IMR-90 (cell line): ENCODE measurements around the gene TIMM13. TPM values are rescaled to one million over a fixed set of nuclear protein-coding genes. Genes with fewer than 3 reads are reported as not detected.

Source experiments
- ATAC-seq: fragments of 200-7000 bp; cut with Tn5 transposase; 2 replicates; pipeline ENCODE4 v1.9.1; 2020; ENCODE audit warnings: low read depth, mild to moderate bottlenecking, moderate library complexity
- BruUV-seq: library from RNA; stranded (reverse); fragments of 400-500 nt; replicated peaks from 2 replicates; lab custom pipeline; 2021; lab: Mats Ljungman, UMichigan
- CTCF ChIA-PET: fragments of 300-600 bp; formaldehyde crosslinking; extraction: SDS; loops from one replicate; lab custom pipeline; 2021; ENCODE audit warnings: antibody characterized with exemption; lab: Yijun Ruan, JAX
- POLR2A ChIA-PET: fragments of 300-600 bp; sonication (Branson Sonifier 250); formaldehyde crosslinking; loops from one replicate; lab custom pipeline; 2022; ENCODE audit warnings: antibody characterized with exemption; ENCODE audit not compliant: unreplicated experiment; lab: Charles Lee
- DNase-seq: peaks from one replicate; pipeline ENCODE4 v3.0.0; 2013
- H2AFZ ChIP-seq: replicated peaks from 2 replicates; pipeline ENCODE3; 2013; ENCODE audit warnings: low read length, mild to moderate bottlenecking; ENCODE audit not compliant: poor library complexity
- H2AK5ac ChIP-seq: 2 replicates; pipeline ENCODE4 v1.6.1; 2013; ENCODE audit warnings: low read depth, low read length, inconsistent platforms
- H2AK9ac ChIP-seq: replicated peaks from 2 replicates; pipeline ENCODE3; 2013; ENCODE audit warnings: mild to moderate bottlenecking, low read depth, low read length, moderate library complexity; ENCODE audit not compliant: poor library complexity
- H2BK120ac ChIP-seq: 2 replicates; pipeline ENCODE4 v1.6.1; 2013; ENCODE audit warnings: low read depth, low read length, inconsistent platforms
- H2BK15ac ChIP-seq: 3 replicates; pipeline ENCODE4 v1.6.1; 2013; ENCODE audit warnings: low read depth, low read length, inconsistent platforms
- H2BK20ac ChIP-seq: 2 replicates; pipeline ENCODE4 v1.6.1; 2013; ENCODE audit warnings: low read depth, mild to moderate bottlenecking, inconsistent platforms, low read length, moderate library complexity
- H2BK5ac ChIP-seq: 2 replicates; pipeline ENCODE4 v1.6.1; 2013; ENCODE audit warnings: mild to moderate bottlenecking, low read depth, low read length, inconsistent platforms; ENCODE audit not compliant: poor library complexity, severe bottlenecking
- H3K14ac ChIP-seq: replicated peaks from 2 replicates; pipeline ENCODE4 v1.6.1; 2013; ENCODE audit warnings: low read depth, low read length, inconsistent platforms
- H3K18ac ChIP-seq: 2 replicates; pipeline ENCODE4 v1.6.1; 2013; ENCODE audit warnings: low read depth, low read length, control low read depth
- H3K23ac ChIP-seq: 2 replicates; pipeline ENCODE4 v1.6.1; 2013; ENCODE audit warnings: low read depth, low read length, inconsistent platforms
- H3K27ac ChIP-seq: 2 replicates; pipeline ENCODE4 v1.5.1; 2013; ENCODE audit warnings: mild to moderate bottlenecking, control low read depth, low read length; ENCODE audit not compliant: insufficient read depth
- H3K27me3 ChIP-seq: 2 replicates; pipeline ENCODE4 v1.6.1; 2013; ENCODE audit warnings: low read length; ENCODE audit not compliant: control insufficient read depth, insufficient read depth
- H3K36me3 ChIP-seq: 2 replicates; pipeline ENCODE4 v1.6.1; 2013; ENCODE audit warnings: low read length, mixed read lengths; ENCODE audit not compliant: control insufficient read depth, insufficient read depth
- H3K4ac ChIP-seq: 2 replicates; pipeline ENCODE4 v1.6.1; 2013; ENCODE audit warnings: low read depth, low read length, inconsistent platforms
- H3K4me1 ChIP-seq: 2 replicates; pipeline ENCODE4 v1.6.1; 2013; ENCODE audit warnings: low read length, mixed read lengths; ENCODE audit not compliant: control insufficient read depth, insufficient read depth
- H3K4me2 ChIP-seq: 2 replicates; pipeline ENCODE4 v1.6.1; 2013; ENCODE audit warnings: low read depth, mild to moderate bottlenecking, control low read depth, low read length, moderate library complexity
- H3K4me3 ChIP-seq: 2 replicates; pipeline ENCODE4 v1.5.1; 2013; ENCODE audit warnings: low read depth, mild to moderate bottlenecking, control low read depth, low read length, moderate library complexity; ENCODE audit not compliant: insufficient read depth
- H3K56ac ChIP-seq: 2 replicates; pipeline ENCODE4 v1.6.1; 2013; ENCODE audit warnings: low read length, inconsistent platforms; ENCODE audit not compliant: insufficient read depth; ENCODE audit errors: extremely low read depth
- H3K79me1 ChIP-seq, 2 experiments: 2 replicates each; pipeline ENCODE4 v1.6.1; 2013; ENCODE audit warnings: low read length in 2 of 2, inconsistent platforms in 1 of 2, low read depth in 1 of 2
- H3K9ac ChIP-seq: 2 replicates; pipeline ENCODE4 v1.6.1; 2013; ENCODE audit warnings: low read depth, low read length, control low read depth
- H3K9me1 ChIP-seq: 2 replicates; pipeline ENCODE4 v1.6.1; 2013; ENCODE audit warnings: low read length, inconsistent platforms; ENCODE audit not compliant: insufficient read depth
- H3K9me3 ChIP-seq: 2 replicates; pipeline ENCODE4 v1.6.1; 2013; ENCODE audit warnings: low read length; ENCODE audit not compliant: control insufficient read depth, insufficient read depth
- H4K20me1 ChIP-seq: 2 replicates; pipeline ENCODE4 v1.6.1; 2013; ENCODE audit warnings: low read length, inconsistent platforms; ENCODE audit not compliant: insufficient read depth
- H4K5ac ChIP-seq: 2 replicates; pipeline ENCODE4 v1.6.1; 2013; ENCODE audit warnings: mild to moderate bottlenecking, low read depth, low read length, control low read depth
- H4K8ac ChIP-seq, 2 experiments: 2 replicates each; pipeline ENCODE4 v1.6.1; 2013; ENCODE audit warnings: low read depth in 2 of 2, low read length in 2 of 2, control low read depth in 1 of 2, inconsistent platforms in 1 of 2
- H4K91ac ChIP-seq: 2 replicates; pipeline ENCODE4 v1.6.1; 2013; ENCODE audit warnings: low read depth, low read length, inconsistent platforms; ENCODE audit not compliant: insufficient read depth
- CEBPB ChIP-seq: IDR thresholded peaks from 2 replicates; pipeline ENCODE4 v1.6.1; 2012; ENCODE audit warnings: low read depth, low read length, improper control_type of control experiment
- MAZ ChIP-seq: IDR thresholded peaks from 2 replicates; pipeline ENCODE4 v1.6.1; 2012; ENCODE audit warnings: low read depth, mild to moderate bottlenecking, low read length, improper control_type of control experiment, moderate library complexity, borderline replicate concordance
- WGBS, 2 experiments: methylation state at CpG; one replicate each; pipeline versions ENCODE4 v1.1.5 to v1.1.7; 2013; ENCODE audit warnings: missing lambda C conversion rate in 2 of 2; ENCODE audit not compliant: insufficient read length in 1 of 2; ENCODE audit errors: extremely low coverage in 2 of 2; 5-methylcytosine and 5-hydroxymethylcytosine counted together
- dilution Hi-C: fragments of 300-500 bp; cut with HindIII; formaldehyde crosslinking; loops from one replicate; pipeline ENCODE4 v1.14.3; 2018; ENCODE audit warnings: low sequenced_read_pairs; ENCODE audit not compliant: unreplicated experiment
- in situ Hi-C: fragments of 300-500 bp; cut with MboI; formaldehyde crosslinking; loops from 3 replicates; pipeline ENCODE4 v1.14.3; 2019; ENCODE audit warnings: low sequenced_read_pairs, inconsistent platforms, mixed read lengths
- intact Hi-C: fragments of 100-400 bp; cut with micrococcal nuclease; formaldehyde crosslinking; loops from 2 replicates; pipeline ENCODE4 v1.10.0; 2022
- polyA plus RNA-seq, 3 experiments: library from polyadenylated mRNA; depleted of rRNA; stranded (reverse); fragments of >200 nt; gene quantifications; 2 replicates each; pipeline ENCODE4 v1.2.3, GENCODE V29; 2012; ENCODE audit warnings: low replicate concordance in 1 of 3
- total RNA-seq: library from RNA; depleted of rRNA; stranded (reverse); fragments of >200 nt; gene quantifications from 2 replicates; pipeline ENCODE4 v1.2.3, GENCODE V29; 2012

The TIMM13 gene
- total and polyA plus RNA-seq, 2 of the 4 experiments (the other 2 are of a cell fraction), result 21.0 to 62.3 TPM

GRCh38 chr19:2423915-2424685 lies 3.3 kb downstream of the TIMM13 start:
- Histone ChIP-seq H2BK15ac (no peak overlapping the region), H3K14ac (no peak overlapping the region), H3K9me3 (no peaks in the 10 kb centered on the region), H3K4me3 (no peak overlapping the region), H3K27me3 (no peaks in the 10 kb centered on the region), H4K5ac (no peak overlapping the region), H2AFZ (no peak overlapping the region), H3K9ac (no peak overlapping the region), H3K56ac (no peak overlapping the region), H2BK120ac (no peak overlapping the region), H2AK5ac (no peak overlapping the region), H3K4me1 (peaks cover 12% of the 10 kb centered on the region), H4K91ac (no peak overlapping the region), H3K4ac (no peak overlapping the region), H3K23ac (no peak overlapping the region), H4K8ac (no peak overlapping the region), H2BK5ac (no peak overlapping the region), H4K20me1 (peaks cover 29% of the 10 kb centered on the region), H3K9me1 (no peaks in the 10 kb centered on the region; the same call in 1 of the 2 replicates), H3K27ac (no peak overlapping the region), H3K18ac (no peak overlapping the region), H3K79me1 (peaks cover 21 to 73% of the 10 kb centered on the region in 2 experiments), H2BK20ac (no peak overlapping the region), H2AK9ac (no peak overlapping the region), H3K4me2 (no peak overlapping the region), H3K36me3 (peaks cover 5% of the 10 kb centered on the region; the same call in 1 of the 2 replicates)
- in situ Hi-C loops, result no loop called here
- no peak for DNase-seq
- dilution Hi-C loops, result no loop called here
- no peak for TF ChIP-seq CEBPB
- TF ChIP-seq MAZ, result no peak
- POLR2A ChIA-PET, result no interaction called here
- BruUV-seq, result no TSS peak
- CTCF ChIA-PET, result no interaction called here
- 95% methylated on average over 30 of the region's 46 CpGs; no CpG with 5 or more reads in 1 of the 2 experiments for WGBS, 2 experiments
- ATAC-seq, result no peak
- intact Hi-C loops, result no loop called here
